GM19455 (cell line): ENCODE measurements around the gene CCR3.
"Not testable (repeated sequence)": the region's sequence is repeated elsewhere in the genome, so short reads cannot be mapped to it uniquely, and the experiment has no call there.

ENCODE experiments used
- ATAC-seq: cut with Tn5 transposase; IDR thresholded peaks from one replicate; pipeline ENCODE4 v1.9.1; 2021; ENCODE audit not compliant: unreplicated experiment

Gene CCR3

GRCh38 chr3:46242120-46242519 lies at the start of gene CCR3:
TSS of gene CCR3 (plus strand) at chr3:46242460. CDS start at chr3:46265159, 22,699 bp downstream.
- no peak for ATAC-seq

- ATAC-seq = no peak
Observed at GRCh38 chr3:46192939-46193338, 49.3 kb upstream of the CCR3 start.

- no peak for ATAC-seq
Observed at GRCh38 chr3:46193436-46193835, 48.8 kb upstream of the CCR3 start.

GRCh38 chr3:46194868-46195553 lies 47.2 kb upstream of the CCR3 start:
- no peak for ATAC-seq

GRCh38 chr3:46196261-46196957 lies 45.9 kb upstream of the CCR3 start:
- no peak for ATAC-seq

- no peak for ATAC-seq
Observed at GRCh38 chr3:46200211-46200610, 42.0 kb upstream of the CCR3 start.

GRCh38 chr3:46200790-46201189 lies 41.5 kb upstream of the CCR3 start:
- no peak for ATAC-seq

GRCh38 chr3:46202535-46202934 lies 39.7 kb upstream of the CCR3 start:
- ATAC-seq = no peak

GRCh38 chr3:46203681-46204080 lies 38.6 kb upstream of the CCR3 start:
- ATAC-seq = no peak

- no peak for ATAC-seq
Observed at GRCh38 chr3:46205286-46205960, 36.8 kb upstream of the CCR3 start.

- no peak for ATAC-seq
Observed at GRCh38 chr3:46206282-46207015, 35.8 kb upstream of the CCR3 start.

- ATAC-seq = not testable (repeated sequence)
Observed at GRCh38 chr3:46207514-46207913, 34.7 kb upstream of the CCR3 start.

- no peak for ATAC-seq
Observed at GRCh38 chr3:46208167-46208704, 34.0 kb upstream of the CCR3 start, which contains the start of gene CCR1. TSS of gene CCR1 (minus strand) at chr3:46208313. CDS start at chr3:46204313, 4,000 bp downstream.

- ATAC-seq = no peak
Observed at GRCh38 chr3:46209053-46209452, 33.2 kb upstream of the CCR3 start.

GRCh38 chr3:46209746-46210470 lies 32.4 kb upstream of the CCR3 start:
- ATAC-seq = no peak

GRCh38 chr3:46212101-46212500 lies 30.2 kb upstream of the CCR3 start:
- no peak for ATAC-seq

- no peak for ATAC-seq
Observed at GRCh38 chr3:46213201-46213600, 29.1 kb upstream of the CCR3 start.

- ATAC-seq = no peak
Observed at GRCh38 chr3:46214751-46215352, 27.4 kb upstream of the CCR3 start.

- ATAC-seq = no peak
Observed at GRCh38 chr3:46215810-46216414, 26.3 kb upstream of the CCR3 start.
